Fibroblast of lung (primary cell): ENCODE measurements around the gene LGR6.

Source experiments
- CTCF ChIP-seq, 2 donors: IDR thresholded peaks in 1 of 2; conservative IDR thresholded peaks in 1 of 2; 1 replicate in 1 of 2; 2 replicates in 1 of 2; pipeline ENCODE4 v1.5.1; 2011 to 2012; ENCODE audit warnings: low read length in 2 of 2, control low read depth in 1 of 2, inconsistent platforms in 1 of 2, low read depth in 1 of 2, mild to moderate bottlenecking in 1 of 2
- EZH2 ChIP-seq: IDR thresholded peaks from 2 replicates; pipeline ENCODE4 v1.5.1; 2012; ENCODE audit warnings: low read length, control low read depth, mild to moderate bottlenecking; ENCODE audit errors: missing control alignments

GRCh38 chr1:202162047-202162417 lies 31.6 kb upstream of the LGR6 start:
- TF ChIP-seq CTCF (conservative IDR thresholded peaks at IDR 0.05 in 1 of 2, IDR thresholded peaks at IDR 0.05 in 1 of 2; ENCODE audit: low read depth in 1 of 2, low read length in 2 of 2) (no peak), EZH2 (no peak)
